CMK (cell line): ENCODE measurements around the gene ARHGAP12.
A peak's percentile ranks its signal among the peaks of the same experiment; 100 is the strongest.

Experiments used
- DNase-seq: peaks from one replicate; pipeline ENCODE4 v3.0.0-alpha.2; 2010; ENCODE audit warnings: low read depth

Gene ARHGAP12

DNA sequence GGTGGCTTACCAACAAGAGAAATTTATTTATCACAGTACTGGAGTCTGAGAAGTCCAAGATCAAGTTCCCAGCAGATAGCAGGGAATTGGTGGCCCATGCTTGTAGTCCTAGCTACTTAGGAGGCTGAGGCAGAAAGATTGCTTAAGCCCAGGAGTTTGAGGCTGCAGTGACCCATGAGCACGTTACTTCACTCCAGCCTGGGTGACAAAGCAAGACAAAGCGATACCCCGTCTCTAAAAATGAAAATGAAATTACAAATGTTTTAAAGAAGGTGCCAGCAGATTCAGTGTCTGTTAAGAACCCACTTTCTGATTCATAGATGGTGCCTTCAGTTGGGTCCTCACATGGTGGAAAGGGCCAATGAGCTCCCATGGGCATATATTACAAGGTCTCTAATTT is 20.6 kb upstream of the ARHGAP12 start:
- DNase-seq: no peak

DNA sequence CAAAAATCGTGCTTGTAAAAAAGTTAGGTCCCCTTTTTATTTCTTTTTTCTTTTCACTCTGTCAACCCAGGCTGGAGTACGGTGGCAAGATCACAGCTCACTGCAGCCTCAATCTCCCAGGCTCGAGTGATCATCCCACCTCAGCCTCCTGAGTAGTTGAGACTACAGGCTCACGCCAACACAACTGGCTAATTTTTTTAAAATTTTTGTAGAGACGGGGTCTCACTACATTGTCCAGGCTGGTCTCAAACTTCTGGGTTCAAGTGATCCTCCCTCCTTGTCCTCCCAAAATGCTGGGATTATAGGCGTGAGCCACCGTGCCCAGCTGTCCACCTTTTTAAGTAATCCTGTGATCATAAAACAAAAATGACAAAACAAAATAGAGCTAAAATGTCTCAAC is 19.4 kb upstream of the ARHGAP12 start:
- DNase-seq: no peak

DNA sequence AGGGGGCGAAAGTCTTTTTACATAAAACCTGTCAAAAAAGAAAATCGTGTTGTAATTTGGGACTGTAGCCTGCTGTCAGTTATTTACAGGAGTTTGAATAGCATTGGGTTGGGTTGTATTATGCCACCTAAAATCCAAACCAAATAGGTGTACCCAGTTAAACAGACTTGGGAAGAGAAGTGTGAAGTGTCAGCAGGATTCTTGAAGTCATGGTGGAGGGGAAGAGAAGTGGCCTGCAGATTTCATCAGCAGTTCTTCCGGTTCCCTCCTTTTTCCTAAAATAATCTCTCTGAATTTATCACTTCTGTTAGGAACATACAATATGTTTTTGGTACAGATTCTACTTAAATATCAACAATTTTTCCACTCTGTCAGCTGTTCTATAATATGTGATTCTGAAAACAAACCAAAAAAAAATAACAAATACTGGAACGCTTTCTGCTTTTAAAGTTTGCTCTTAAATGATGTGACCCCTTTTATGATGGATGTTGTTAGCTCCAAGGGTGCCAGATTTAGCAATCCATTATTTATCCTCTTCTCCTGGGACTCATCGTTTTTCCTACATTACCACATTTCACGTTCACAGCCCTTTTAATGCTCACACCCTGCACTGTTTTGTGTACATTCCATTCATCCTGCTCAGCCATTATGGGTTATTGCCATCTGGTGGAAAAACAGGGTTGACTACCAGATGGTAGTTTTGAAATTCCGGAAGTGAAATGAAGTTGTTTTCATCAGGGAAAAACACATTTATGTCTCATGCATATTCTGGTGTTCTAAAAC is 18.7 kb upstream of the ARHGAP12 start:
- no peak for DNase-seq

DNA sequence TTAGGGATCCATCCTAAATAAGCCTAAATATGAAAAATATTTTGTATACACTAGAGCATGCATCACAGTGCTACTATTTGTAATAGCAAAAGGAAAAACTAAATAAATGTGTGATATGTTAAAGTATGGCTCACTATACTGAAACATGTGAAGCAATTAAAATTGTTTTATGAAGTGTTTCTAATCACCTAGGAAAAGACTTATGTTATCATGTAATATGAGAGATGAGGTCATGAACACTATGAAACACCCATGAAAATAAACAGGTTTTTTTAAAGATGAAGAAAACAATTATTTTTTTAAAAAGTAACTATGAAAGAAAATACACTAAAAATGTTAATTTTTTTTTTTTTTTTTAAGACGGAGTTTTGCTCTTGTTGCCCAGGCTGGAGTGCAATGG is 16.8 kb upstream of the ARHGAP12 start:
- DNase-seq: no peak

DNA sequence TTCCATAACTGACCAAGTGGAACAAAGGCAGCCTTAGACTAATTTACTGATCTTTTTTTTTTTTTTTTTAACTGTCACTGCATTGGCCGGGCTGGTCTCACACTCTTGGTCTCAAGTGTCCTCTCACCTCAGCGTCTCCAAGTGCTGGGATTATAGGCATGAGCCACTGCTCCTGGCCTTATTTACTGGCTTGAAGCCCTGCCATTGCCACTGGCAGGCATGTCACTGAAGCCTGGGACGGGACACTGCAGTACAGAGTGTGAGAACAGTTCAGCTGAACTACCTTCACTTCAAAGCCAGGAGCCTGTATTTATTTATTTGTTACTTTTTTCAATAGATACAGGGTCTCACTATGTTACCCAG is 15.4 kb upstream of the ARHGAP12 start:
- DNase-seq: no peak

DNA sequence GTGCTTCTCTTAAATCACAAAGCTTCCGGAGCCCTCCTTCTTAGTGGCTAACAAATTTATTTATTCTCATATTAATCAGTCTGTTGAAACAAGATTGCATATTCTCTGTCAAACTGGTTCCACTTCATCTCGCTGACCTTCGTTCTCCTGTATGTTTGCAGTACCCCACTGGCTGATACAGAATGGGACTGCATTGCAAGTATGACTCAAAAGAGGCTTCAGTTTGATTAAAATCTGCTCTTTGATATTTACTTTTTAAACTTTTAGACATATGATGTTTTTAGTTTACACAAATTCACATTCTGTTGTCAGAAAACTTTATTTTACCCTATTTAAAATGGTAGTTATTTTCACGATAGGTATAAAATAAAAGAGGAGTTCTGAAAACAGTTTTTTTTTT is 14.3 kb upstream of the ARHGAP12 start:
- DNase-seq: no peak

DNA sequence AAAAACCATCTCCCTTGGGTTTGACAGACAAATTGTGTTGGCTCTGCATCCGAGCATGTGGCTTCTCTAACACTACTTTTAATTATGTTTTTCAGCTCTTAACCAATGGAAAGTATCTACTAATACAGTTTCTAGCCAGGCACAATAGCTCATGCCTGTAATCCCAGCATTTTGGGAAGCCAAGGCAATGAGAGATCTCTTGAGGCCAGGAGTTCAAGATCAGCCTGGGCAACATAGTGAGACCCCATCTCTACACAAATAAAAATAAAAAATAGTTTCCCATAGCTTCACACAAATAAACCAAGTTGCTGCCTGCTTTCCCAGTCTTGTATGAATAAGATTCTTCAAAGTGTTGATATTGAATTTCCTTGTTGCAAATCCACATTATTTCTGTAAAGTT is 13.8 kb upstream of the ARHGAP12 start:
- no peak for DNase-seq

DNA sequence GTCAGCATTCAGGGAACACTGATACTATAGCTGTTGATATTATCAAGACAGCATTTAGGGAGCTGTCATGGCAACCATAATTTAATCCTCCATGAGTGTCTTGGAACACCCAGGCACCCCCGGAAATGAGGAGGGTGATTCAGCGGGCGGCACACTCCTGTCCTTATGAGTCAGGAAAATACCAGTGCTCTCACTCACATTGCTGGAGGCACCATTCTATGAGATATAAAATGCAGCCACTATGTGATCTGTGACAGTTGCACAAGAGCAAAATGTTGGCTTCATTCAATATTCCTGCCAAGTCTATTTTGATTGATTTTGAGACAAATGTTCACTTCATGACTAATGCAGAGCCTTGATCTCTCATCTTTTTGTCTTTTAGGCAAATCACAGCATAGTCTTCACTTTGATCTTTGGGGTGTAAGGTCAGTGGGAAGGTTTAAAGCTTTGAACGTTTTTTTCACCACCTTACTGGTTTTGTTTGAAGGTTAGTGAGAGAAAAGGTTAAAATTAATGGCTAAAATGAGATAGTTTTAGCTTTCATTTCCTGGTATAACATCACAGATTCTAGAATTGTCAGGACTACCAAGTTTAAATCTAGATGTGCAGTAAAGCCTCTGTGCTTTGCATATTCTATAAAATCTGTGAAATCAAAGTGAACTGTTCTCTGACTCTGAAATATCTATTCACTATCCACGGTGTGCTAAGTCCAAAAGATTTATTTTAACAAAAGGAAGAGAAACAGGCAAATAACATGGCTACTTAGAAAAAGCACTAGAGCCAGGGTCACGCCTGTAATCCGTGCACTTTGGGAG is 12.4 kb upstream of the ARHGAP12 start:
- no peak for DNase-seq

DNA sequence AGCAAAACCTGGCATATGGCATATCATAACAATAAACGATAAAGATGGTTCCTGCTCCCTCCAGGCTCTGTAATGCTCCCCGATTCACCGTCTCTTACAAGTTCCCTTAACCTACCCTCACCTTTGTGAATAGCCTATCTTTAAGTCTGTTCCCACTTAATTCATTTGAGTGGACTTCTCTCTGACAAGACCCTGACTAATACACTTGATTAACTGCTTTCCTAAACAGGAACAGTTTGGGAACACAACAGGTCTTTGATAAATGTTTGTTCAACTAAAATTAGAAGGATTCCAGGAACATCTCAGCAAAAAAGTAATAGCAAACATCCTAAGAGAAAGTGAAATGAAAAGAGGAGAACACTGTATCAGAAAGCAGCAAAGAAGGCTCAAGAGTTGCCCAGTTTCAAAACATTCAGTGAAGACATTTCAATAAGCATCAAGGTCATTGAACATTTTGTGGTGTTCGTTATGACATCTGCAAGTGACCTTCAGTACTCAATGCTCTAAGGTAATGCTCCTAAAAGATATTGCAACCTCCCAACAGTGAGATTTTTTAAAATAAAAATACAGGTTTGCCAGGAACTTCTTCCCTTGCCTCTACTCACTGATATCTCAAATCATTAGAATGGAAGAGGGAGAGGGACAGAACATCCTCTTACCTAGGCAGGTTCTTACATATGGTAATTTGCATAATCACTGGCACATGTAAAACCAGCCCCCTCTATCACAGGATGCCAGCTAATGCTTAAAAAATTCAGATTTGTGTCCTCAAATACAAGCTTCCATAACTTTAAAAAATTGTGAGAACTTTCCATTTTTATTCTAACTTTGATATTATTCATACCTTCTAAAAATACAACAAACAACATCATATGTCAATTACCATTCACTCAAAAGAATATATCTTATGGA is 11.4 kb upstream of the ARHGAP12 start:
- DNase-seq: no peak

DNA sequence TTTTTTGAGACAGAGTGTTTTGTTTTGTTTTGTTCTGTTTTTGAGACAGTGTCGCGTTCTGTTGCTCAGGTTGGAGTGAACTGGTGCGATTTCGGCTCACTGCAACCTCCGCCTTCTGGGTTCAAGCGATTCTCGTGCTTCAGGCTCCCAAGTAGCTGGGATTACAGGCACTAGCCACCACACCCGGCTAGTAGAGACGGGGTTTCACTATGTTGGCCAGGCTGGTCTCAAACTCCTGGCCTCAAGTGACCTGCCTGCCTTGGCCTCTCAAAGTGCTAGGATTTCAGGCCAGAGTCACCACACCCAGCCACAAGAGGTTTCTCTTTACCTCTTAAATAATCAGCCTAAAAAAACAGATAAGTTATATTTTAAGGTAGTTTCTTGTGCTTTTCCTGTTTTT is 8.7 kb upstream of the ARHGAP12 start:
- no peak for DNase-seq

DNA sequence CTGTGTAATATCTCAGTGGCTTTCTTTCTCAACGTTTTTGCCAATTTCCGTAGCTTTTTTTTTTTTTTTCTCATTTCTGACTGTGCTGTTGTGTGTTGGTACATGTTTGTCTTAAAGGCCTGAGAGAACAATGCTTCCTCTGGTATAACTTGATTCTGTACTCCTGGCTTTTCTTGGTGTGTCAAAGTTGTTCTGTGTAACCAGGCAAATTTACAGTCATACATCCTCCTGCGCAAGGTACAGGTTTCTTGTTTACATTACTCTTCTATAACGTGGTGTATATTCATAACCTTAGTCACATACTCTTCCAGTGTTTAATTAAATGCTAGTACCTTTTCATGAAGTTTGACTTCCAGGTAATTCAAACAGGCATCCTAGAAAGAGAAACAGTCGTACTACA is 8.3 kb upstream of the ARHGAP12 start:
- no peak for DNase-seq

DNA sequence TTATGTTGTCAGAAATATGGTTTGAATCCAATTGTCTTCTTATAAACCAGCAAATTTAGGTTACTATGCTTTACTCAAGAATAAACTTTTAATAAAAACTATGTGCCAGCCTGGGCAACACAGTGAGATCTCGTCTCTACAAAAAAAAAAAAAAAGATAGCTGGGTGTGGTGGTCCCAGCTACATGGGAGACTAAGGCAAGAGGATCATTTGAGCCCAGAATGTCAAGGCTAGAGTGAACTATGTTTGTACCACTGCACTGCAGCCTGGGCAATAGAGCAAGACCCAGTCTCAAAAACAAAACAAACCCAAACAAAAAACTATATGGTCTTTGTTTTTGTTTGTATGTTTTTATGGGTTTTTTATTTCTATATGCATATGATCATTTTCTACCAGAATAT is 7.5 kb upstream of the ARHGAP12 start:
- DNase-seq: no peak

DNA sequence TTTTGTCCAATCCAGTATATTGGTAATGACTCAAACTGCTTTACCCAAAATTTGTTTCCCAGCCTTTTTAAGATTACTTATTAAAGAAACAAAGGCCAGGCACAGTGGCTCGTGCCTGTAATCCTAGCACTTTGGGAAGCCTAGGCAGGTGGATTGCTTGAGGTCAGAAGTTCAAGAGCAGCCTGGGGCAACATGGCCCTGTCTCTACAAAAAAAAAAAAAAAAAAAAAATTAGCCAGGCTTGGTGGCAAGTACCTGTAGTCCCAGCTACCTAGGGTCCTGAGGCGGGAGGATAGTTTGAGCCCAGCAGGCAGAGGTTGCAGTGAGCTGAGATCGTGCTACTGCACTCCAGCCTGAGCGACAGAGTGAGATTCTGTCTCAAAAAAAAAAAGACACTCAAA is 7.0 kb upstream of the ARHGAP12 start:
- DNase-seq: no peak

DNA sequence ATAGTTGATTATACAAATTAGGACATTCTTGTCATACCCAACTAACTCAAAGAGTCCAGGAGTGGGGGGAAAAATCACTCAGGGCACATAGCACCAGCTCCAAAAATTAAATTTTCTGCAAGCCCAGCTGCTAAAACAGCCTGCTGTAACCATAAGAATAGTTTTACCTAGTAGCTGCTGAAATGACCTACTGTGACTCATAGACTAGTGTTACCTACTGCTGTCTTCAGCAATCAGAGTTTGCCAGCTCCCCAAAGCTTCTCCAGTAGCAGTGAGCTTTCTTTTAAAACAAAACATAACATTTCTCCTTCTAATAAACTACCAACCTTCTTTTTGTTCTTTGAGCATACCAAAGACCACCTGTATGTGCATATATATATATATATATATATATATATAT is 4.2 kb upstream of the ARHGAP12 start:
- no peak for DNase-seq

DNA sequence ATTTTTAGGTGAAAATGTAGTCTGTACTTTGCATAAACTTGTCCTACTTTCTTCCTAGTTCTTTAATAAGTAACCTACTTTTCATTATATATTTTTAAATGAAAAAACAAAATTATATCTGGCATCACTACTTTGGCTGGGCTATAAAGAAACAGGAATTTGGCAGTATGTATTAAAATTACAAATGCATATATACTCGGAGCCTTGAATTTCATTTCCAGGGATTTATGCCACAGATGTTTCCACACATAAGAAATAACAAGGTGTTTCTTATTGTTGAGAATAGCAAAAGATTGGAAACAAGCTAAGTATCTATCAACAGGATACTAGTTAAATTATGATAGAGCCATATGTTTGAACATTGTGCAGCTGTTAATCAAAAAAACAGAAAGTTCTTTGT is 2.2 kb upstream of the ARHGAP12 start:
- DNase-seq: no peak

DNA sequence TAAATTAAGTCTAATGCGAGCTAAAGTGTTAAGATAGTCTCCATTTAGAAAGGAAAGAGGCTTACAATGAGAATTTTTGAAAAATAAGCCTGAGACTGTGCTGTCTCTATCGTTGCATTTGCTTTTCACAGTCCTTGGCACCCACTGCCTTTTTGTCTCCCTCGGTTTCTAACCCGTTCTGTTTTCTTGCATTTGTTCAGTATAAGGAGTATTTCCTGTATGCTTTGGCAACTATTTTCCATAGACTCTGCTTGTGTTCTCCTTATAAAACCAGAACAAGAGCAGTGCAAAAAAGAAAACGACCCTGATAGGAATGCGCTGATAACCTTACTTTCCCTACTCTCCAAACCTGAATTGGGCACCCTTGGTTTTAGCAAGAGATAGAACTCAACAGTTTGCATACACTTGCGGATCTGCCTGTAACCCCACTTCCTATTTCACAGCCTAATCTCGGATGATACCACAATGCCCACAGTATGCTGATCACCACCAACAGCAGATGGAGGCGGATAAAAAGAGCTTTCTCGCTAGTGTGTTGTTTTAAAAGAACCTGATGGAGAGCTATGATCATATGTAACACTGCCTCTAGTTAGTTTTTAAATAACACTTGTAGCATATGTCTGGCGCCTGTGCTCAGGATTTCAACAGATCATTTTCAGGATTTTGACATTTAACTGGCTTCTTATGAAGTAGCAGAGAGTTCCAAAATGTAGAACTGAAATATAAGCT is 1.6 kb upstream of the ARHGAP12 start:
- peak; percentile 38 for DNase-seq

DNA sequence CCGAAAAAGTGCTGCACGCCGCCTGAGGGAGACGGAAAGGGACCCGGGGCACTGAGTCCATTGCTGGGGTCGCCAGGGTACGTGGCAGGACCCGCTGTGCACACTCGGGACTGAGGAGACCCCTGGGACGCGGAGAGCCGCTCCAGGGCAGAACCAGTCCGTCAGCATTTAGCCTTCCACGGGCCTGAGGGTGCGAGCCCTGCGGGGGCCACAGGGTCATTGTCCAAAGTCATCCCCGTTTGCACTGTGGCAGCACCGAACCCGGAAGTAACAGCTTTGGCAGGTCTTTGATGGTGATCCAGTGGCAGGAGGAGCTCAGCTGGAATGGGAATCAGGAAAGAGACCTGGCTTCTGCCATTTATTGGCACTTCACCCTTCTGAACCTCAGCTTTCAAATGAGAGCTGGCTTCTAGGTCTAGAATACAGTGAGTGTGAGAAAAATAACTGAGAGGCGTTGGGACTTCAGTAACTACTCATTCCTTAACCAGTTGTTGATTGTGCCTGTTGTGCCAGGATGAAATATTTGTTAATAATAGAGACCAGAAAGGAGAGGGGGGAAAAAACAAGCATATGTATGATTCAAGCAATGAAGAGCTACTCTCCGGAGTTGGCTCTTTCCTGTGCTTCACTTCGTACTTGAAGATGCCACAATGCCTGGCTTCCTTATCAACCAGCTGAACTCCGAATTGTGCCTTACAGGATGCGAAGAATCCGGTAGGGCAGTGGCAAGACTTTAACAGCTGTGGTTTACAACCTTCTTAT is 811 bp upstream of the ARHGAP12 start:
- peak; percentile 7 for DNase-seq

DNA sequence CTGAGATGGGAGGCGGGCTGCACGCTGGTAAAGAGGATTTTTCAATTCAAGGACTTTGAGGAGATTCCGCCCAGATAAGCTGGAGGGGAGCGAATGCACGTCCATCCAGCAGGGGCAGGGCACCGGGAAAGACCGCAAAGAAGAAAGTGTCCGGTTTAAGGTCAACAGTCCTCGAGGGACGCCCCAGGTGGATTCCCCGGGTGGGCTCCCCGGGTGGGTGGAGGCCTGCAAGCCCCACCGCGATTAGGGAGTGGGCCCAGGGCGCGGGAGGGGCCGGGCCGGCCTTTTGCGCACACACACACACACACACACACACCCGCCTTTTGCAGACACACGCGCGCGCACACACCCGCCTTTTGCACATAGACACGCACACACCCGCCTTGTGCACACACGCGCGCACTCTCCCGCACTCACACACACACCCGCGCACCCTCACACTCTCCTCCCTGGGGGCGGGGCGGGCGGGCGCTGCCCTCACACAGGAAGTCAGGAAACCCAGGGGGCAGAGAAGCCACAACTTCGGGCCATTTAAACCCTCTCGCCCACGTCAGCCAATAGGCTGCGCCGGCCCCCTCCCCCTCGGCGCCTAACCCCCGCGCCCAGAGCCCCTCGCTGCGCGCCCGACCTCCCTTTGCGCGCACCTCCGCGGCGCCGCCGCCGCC is 615 bp downstream of the ARHGAP12 start:
- DNase-seq: peak; percentile 14

DNA sequence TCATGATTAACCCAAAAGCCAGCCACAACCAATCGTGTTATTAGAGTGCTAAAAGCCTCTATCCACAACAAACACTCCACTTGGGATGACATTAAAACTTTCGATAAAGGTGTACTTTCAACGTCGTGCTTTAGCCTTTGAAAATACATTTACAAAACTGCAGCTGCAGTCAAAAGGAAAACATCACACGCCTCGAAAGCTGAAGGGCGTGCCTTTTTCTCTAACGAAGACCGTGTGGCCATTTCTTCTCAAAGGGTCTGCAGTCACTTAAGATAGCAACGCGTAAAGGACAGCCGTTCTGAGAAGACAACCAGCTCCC is 1.1 kb downstream of the ARHGAP12 start:
- DNase-seq: no peak

DNA sequence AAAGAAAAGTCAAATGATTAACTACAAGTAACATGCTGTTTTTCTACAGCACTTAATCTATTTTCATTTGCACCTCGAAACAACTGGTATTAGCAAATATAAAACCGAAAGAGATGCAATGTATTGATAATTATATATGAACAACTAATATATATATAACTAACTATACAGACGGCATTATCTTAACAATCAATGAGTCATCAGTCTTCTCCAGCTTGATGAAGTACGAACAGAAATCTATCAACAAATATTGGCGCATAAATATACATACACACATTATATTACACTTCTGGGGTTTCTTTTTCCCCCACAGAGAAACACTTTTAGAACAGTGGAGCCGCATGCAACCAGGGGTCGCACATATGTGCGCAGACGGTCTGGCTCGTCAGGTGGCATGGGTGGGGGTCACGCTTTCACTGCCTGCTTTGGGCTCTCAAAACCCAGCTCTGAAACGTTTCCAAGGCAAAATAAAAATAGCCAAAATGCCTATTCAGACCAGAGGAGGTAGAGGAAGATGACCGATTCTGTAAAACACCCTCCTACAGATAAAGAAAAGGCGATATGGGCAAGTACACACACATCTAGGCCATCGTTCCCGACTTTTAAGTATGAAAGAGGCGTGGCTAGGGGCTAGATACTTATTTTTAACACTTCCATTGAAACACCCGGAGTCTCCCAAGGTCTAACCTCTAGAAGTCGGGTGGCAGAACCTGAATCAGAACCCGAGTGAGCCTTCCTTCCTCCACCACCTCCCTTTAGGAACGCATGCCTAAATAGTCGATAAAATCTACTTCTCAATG is 1.7 kb downstream of the ARHGAP12 start:
- no peak for DNase-seq
